ENCODE data around the gene FAM217A. TPM values are rescaled to one million over a fixed set of nuclear protein-coding genes. Genes with fewer than 3 reads are reported as not detected.
A peak's percentile ranks its signal among the peaks of the same experiment; 100 is the strongest.

Gene FAM217A
- total RNA-seq, 1 donor from 2014 or later = not detected

- Histone ChIP-seq H3K4me1 (peaks cover 23% of the 10 kb centered on the region), H3K4me3 (no peak overlapping the region), H3K9me3 (no peaks in the 10 kb centered on the region), H3K36me3 (peaks cover 24% of the 10 kb centered on the region), H3K27ac (no peak overlapping the region), H3K27me3 (no peaks in the 10 kb centered on the region)
- TF ChIP-seq CTCF (IDR thresholded peaks at IDR 0.05) = no peak
- no peak for ATAC-seq
- intact Hi-C loops (cut with DNase I) = no loop called here
- no peak for DNase-seq
Observed at GRCh38 chr6:4028051-4028450, 50.9 kb downstream of the FAM217A start.

GRCh38 chr6:4025681-4026080, 53.3 kb downstream of the FAM217A start:
- H3K4me1 ChIP-seq = peaks cover 34% of the 10 kb centered on the region
- DNase-seq = no peak

GRCh38 chr6:4023240-4023639, 55.7 kb downstream of the FAM217A start:
- Histone ChIP-seq H3K27me3 (no peaks in the 10 kb centered on the region), H3K4me1 (peaks cover 53% of the 10 kb centered on the region), H3K36me3 (peaks cover 6% of the 10 kb centered on the region), H3K9me3 (no peaks in the 10 kb centered on the region), H3K27ac (peak overlapping the region; percentile 11), H3K4me3 (peak overlapping the region; percentile 86)
- intact Hi-C loops (cut with DNase I) = no loop called here
- TF ChIP-seq CTCF (IDR thresholded peaks at IDR 0.05) = no peak
- no peak for DNase-seq
- no peak for ATAC-seq

More at GRCh38 chr6:4025681-4026080, 53.3 kb downstream of the FAM217A start:
- intact Hi-C loops (cut with DNase I) = no loop called here
- no peak for ATAC-seq
- TF ChIP-seq CTCF (IDR thresholded peaks at IDR 0.05) = no peak
- Histone ChIP-seq H3K36me3 (peaks cover 6% of the 10 kb centered on the region), H3K9me3 (no peaks in the 10 kb centered on the region), H3K27ac (no peak overlapping the region), H3K27me3 (no peaks in the 10 kb centered on the region), H3K4me3 (no peak overlapping the region)

- Histone ChIP-seq H3K27ac (peak overlapping the region; percentile 98), H3K4me3 (peak overlapping the region; percentile 86), H3K27me3 (no peaks in the 10 kb centered on the region), H3K9me3 (no peaks in the 10 kb centered on the region), H3K4me1 (peaks cover 59% of the 10 kb centered on the region), H3K36me3 (no peaks in the 10 kb centered on the region)
- peak; percentile 2 for ATAC-seq
- intact Hi-C loops (cut with DNase I) = no loop called here
- DNase-seq = no peak
- TF ChIP-seq CTCF (IDR thresholded peaks at IDR 0.05) = no peak
Observed at GRCh38 chr6:4021854-4022695, 56.9 kb downstream of the FAM217A start.

- intact Hi-C loops (cut with DNase I) = no loop called here
- DNase-seq (peak; percentile 98), ATAC-seq (peak; percentile 92)
- Histone ChIP-seq H3K27ac (peak overlapping the region; percentile 98), H3K4me1 (peaks cover 67% of the 10 kb centered on the region), H3K4me3 (peak overlapping the region; percentile 86), H3K27me3 (no peaks in the 10 kb centered on the region), H3K36me3 (no peaks in the 10 kb centered on the region), H3K9me3 (no peaks in the 10 kb centered on the region)
- TF ChIP-seq CTCF (IDR thresholded peaks at IDR 0.05) = peak; percentile 43
Observed at GRCh38 chr6:4021133-4021853, 57.6 kb downstream of the FAM217A start.

All from upper lobe of right lung (tissue), 1 donor.